ENCODE measurements around the gene C1QTNF8.
A peak's percentile ranks its signal among the peaks of the same experiment; 100 is the strongest.

Gene C1QTNF8

GRCh38 chr16:1060416-1061340 is 35.4 kb downstream of the C1QTNF8 start:
- DNase-seq (ENCODE audit: low read depth): no peak

- no peak for DNase-seq (ENCODE audit: low read depth)
These were observed 36.7 kb downstream of the C1QTNF8 start for GRCh38 chr16:1059310-1059709.

- DNase-seq (ENCODE audit: low read depth): no peak
These were observed 37.8 kb downstream of the C1QTNF8 start for GRCh38 chr16:1058216-1058615.

GRCh38 chr16:1057252-1057932 is 38.7 kb downstream of the C1QTNF8 start:
- no peak for DNase-seq (ENCODE audit: low read depth)

- no peak for DNase-seq (ENCODE audit: low read depth)
These were observed 39.8 kb downstream of the C1QTNF8 start for GRCh38 chr16:1056196-1056595.

GRCh38 chr16:1055557-1055924 is 40.5 kb downstream of the C1QTNF8 start:
- DNase-seq (ENCODE audit: low read depth): no peak

- peak; percentile 23 for DNase-seq (ENCODE audit: low read depth)
These were observed 41.1 kb downstream of the C1QTNF8 start for GRCh38 chr16:1054660-1055556.

GRCh38 chr16:1053700-1054368 is 42.2 kb downstream of the C1QTNF8 start:
- DNase-seq (ENCODE audit: low read depth): no peak

GRCh38 chr16:1053121-1053521 is 42.9 kb downstream of the C1QTNF8 start:
- DNase-seq (ENCODE audit: low read depth): no peak

- no peak for DNase-seq (ENCODE audit: low read depth)
These were observed 43.3 kb downstream of the C1QTNF8 start for GRCh38 chr16:1052721-1053120.

GRCh38 chr16:1051446-1051845 is 44.6 kb downstream of the C1QTNF8 start:
- no peak for DNase-seq (ENCODE audit: low read depth)

GRCh38 chr16:1050921-1051320 is 45.1 kb downstream of the C1QTNF8 start:
- DNase-seq (ENCODE audit: low read depth): no peak

- DNase-seq (ENCODE audit: low read depth): no peak
These were observed 45.5 kb downstream of the C1QTNF8 start for GRCh38 chr16:1050516-1050915.

- no peak for DNase-seq (ENCODE audit: low read depth)
These were observed 46.1 kb downstream of the C1QTNF8 start for GRCh38 chr16:1049976-1050247.

- no peak for DNase-seq (ENCODE audit: low read depth)
These were observed 46.7 kb downstream of the C1QTNF8 start for GRCh38 chr16:1049113-1049975.

GRCh38 chr16:1048442-1049112 is 47.5 kb downstream of the C1QTNF8 start:
- DNase-seq (ENCODE audit: low read depth): peak; percentile 9

GRCh38 chr16:1047801-1048200 is 48.2 kb downstream of the C1QTNF8 start:
- no peak for DNase-seq (ENCODE audit: low read depth)

GRCh38 chr16:1047123-1047522 is 48.9 kb downstream of the C1QTNF8 start:
- no peak for DNase-seq (ENCODE audit: low read depth)

GRCh38 chr16:1045993-1046911 is 49.8 kb downstream of the C1QTNF8 start:
- DNase-seq (ENCODE audit: low read depth): no peak
